Measurements from ENCODE around the gene XPO6.

GRCh38 chr16:28179354-28179753 lies 32.4 kb downstream of the XPO6 start:
- no peak for TF ChIP-seq ZNF324 (tag by site-specific recombination; IDR thresholded peaks at IDR 0.05)
- TF ChIP-seq, protein P1, sequence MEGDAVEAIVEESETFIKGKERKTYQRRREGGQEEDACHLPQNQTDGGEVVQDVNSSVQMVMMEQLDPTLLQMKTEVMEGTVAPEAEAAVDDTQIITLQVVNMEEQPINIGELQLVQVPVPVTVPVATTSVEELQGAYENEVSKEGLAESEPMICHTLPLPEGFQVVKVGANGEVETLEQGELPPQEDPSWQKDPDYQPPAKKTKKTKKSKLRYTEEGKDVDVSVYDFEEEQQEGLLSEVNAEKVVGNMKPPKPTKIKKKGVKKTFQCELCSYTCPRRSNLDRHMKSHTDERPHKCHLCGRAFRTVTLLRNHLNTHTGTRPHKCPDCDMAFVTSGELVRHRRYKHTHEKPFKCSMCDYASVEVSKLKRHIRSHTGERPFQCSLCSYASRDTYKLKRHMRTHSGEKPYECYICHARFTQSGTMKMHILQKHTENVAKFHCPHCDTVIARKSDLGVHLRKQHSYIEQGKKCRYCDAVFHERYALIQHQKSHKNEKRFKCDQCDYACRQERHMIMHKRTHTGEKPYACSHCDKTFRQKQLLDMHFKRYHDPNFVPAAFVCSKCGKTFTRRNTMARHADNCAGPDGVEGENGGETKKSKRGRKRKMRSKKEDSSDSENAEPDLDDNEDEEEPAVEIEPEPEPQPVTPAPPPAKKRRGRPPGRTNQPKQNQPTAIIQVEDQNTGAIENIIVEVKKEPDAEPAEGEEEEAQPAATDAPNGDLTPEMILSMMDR (tag by site-specific recombination; IDR thresholded peaks at IDR 0.05): no peak
- TF ChIP-seq ZNF518A (tag by site-specific recombination; conservative IDR thresholded peaks at IDR 0.05; ENCODE audit: low read depth): no peak
- TF ChIP-seq ZNF521 (tag by site-specific recombination; IDR thresholded peaks at IDR 0.05): no peak
- no peak for TF ChIP-seq ZNF133 (tag by site-specific recombination; IDR thresholded peaks at IDR 0.05)
- TF ChIP-seq BCL11B (tag by site-specific recombination; IDR thresholded peaks at IDR 0.05; ENCODE audit: low read depth): no peak
- no peak for TF ChIP-seq ZNF23 (tag by site-specific recombination; IDR thresholded peaks at IDR 0.05; ENCODE audit: borderline replicate concordance)
- no peak for TF ChIP-seq ZBTB26 (tag by site-specific recombination; optimal IDR thresholded peaks at IDR 0.05)
- TF ChIP-seq ZBTB21 (tag by site-specific recombination; IDR thresholded peaks at IDR 0.05): no peak
- TF ChIP-seq ZNF544 (tag by site-specific recombination; IDR thresholded peaks at IDR 0.05): no peak
- TF ChIP-seq, protein P2, sequence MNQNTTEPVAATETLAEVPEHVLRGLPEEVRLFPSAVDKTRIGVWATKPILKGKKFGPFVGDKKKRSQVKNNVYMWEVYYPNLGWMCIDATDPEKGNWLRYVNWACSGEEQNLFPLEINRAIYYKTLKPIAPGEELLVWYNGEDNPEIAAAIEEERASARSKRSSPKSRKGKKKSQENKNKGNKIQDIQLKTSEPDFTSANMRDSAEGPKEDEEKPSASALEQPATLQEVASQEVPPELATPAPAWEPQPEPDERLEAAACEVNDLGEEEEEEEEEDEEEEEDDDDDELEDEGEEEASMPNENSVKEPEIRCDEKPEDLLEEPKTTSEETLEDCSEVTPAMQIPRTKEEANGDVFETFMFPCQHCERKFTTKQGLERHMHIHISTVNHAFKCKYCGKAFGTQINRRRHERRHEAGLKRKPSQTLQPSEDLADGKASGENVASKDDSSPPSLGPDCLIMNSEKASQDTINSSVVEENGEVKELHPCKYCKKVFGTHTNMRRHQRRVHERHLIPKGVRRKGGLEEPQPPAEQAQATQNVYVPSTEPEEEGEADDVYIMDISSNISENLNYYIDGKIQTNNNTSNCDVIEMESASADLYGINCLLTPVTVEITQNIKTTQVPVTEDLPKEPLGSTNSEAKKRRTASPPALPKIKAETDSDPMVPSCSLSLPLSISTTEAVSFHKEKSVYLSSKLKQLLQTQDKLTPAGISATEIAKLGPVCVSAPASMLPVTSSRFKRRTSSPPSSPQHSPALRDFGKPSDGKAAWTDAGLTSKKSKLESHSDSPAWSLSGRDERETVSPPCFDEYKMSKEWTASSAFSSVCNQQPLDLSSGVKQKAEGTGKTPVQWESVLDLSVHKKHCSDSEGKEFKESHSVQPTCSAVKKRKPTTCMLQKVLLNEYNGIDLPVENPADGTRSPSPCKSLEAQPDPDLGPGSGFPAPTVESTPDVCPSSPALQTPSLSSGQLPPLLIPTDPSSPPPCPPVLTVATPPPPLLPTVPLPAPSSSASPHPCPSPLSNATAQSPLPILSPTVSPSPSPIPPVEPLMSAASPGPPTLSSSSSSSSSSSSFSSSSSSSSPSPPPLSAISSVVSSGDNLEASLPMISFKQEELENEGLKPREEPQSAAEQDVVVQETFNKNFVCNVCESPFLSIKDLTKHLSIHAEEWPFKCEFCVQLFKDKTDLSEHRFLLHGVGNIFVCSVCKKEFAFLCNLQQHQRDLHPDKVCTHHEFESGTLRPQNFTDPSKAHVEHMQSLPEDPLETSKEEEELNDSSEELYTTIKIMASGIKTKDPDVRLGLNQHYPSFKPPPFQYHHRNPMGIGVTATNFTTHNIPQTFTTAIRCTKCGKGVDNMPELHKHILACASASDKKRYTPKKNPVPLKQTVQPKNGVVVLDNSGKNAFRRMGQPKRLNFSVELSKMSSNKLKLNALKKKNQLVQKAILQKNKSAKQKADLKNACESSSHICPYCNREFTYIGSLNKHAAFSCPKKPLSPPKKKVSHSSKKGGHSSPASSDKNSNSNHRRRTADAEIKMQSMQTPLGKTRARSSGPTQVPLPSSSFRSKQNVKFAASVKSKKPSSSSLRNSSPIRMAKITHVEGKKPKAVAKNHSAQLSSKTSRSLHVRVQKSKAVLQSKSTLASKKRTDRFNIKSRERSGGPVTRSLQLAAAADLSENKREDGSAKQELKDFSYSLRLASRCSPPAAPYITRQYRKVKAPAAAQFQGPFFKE (tag by site-specific recombination; IDR thresholded peaks at IDR 0.05; ENCODE audit: borderline replicate concordance): no peak
- no peak for TF ChIP-seq PRDM1 (tag by site-specific recombination; IDR thresholded peaks at IDR 0.05)
- TF ChIP-seq IKZF3 (tag by site-specific recombination; IDR thresholded peaks at IDR 0.05): no peak

All from HEK293 (cell line).